GM12873 (cell line): ENCODE measurements around the gene TPPP2.

Experiments
- TF ChIP-seq, protein P1 (sequence below): IDR thresholded peaks from 2 replicates; pipeline ENCODE4 v1.5.1; 2012; ENCODE audit warnings: low read depth, mild to moderate bottlenecking, moderate library complexity, low read length, control low read depth; ENCODE audit not compliant: insufficient read depth; ENCODE audit errors: missing control alignments

TPPP2 gene

GRCh38 chr14:21041676-21042433 is 11.8 kb downstream of the TPPP2 start, which contains the start of gene RNASE7:
Gene RNASE7 (plus strand): TSS chr14:21042362. CDS start chr14:21042993, 631 bp downstream.
- TF ChIP-seq, protein P1, sequence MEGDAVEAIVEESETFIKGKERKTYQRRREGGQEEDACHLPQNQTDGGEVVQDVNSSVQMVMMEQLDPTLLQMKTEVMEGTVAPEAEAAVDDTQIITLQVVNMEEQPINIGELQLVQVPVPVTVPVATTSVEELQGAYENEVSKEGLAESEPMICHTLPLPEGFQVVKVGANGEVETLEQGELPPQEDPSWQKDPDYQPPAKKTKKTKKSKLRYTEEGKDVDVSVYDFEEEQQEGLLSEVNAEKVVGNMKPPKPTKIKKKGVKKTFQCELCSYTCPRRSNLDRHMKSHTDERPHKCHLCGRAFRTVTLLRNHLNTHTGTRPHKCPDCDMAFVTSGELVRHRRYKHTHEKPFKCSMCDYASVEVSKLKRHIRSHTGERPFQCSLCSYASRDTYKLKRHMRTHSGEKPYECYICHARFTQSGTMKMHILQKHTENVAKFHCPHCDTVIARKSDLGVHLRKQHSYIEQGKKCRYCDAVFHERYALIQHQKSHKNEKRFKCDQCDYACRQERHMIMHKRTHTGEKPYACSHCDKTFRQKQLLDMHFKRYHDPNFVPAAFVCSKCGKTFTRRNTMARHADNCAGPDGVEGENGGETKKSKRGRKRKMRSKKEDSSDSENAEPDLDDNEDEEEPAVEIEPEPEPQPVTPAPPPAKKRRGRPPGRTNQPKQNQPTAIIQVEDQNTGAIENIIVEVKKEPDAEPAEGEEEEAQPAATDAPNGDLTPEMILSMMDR = no peak

- TF ChIP-seq, protein P1 = no peak
These were observed 12.9 kb downstream of the TPPP2 start for GRCh38 chr14:21042918-21043317.

- TF ChIP-seq, protein P1 = no peak
These were observed 13.5 kb downstream of the TPPP2 start for GRCh38 chr14:21043387-21043973.

DNA sequence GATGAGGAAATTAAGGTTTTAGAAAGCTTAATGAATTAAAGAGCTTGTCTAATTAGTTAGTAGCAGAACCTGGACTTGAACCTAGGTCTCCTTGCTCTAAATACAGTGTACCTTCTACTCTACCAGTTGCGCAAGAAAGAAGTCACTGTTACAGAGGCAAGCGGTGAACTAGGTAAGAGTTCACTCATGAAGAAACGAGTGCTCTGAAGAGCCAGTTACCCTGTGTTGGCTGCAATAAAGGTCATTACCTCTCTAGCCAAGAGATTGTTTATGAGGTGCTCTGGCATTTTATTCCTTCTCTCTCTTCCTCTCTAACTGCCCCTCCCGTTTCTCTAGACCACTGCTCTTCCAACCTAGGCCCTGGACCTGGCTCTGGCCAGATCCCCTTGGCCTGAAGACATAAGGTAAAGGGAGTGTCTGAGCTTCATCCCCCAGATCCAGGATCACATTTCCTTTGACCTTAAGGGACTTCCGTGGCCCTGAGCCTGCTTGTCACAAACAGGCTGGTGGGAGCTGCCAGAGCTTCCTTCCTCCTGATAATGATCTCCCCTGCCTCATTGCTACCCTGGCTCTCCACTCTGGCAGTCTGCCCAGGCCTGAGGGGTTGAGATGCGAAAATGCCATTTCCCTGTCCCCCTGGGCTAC is 14.1 kb downstream of the TPPP2 start:
- TF ChIP-seq, protein P1 = no peak

DNA sequence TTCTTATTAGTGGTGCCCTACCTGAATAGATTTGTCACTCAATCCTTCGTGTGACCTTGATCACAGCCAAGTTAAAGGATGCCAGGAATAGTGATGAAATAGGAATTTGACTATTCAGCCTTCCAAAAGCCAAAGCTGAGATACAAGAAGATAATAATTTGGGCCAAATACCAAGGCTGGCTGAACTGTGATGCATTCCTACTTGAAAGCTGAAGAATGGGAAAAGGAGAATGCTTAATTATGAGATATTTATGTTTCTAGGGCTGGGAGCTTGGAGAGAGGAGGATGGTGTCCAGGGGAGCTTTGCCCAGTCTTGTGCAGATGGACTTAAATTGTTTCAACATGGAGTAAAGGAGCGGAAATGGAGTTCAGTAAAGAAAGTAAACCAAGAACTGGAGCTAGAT is 17.4 kb downstream of the TPPP2 start:
- TF ChIP-seq, protein P1 = no peak

- TF ChIP-seq, protein P1 = no peak
These were observed 18.6 kb downstream of the TPPP2 start for GRCh38 chr14:21048638-21049037.

GRCh38 chr14:21049271-21049673 is 19.3 kb downstream of the TPPP2 start:
- TF ChIP-seq, protein P1 = no peak
